22Rv1 (cell line): ENCODE measurements around the gene CUEDC1.

Experiments used
- CTCF ChIP-seq: fragments of 450-650 bp; IDR thresholded peaks from 2 replicates; pipeline ENCODE4 v1.5.1; 2017; ENCODE audit warnings: mild to moderate bottlenecking
- ZFX ChIP-seq: fragments of 450-650 bp; IDR thresholded peaks from 2 replicates; pipeline ENCODE4 v1.6.1; 2017; ENCODE audit warnings: antibody characterized with exemption, borderline replicate concordance

- no peak for TF ChIP-seq CTCF
- TF ChIP-seq ZFX = no peak
Measured at GRCh38 chr17:57948169-57948554, 7.0 kb downstream of the CUEDC1 start.
